ENCODE measurements around the gene OR3A2. TPM values are rescaled to one million over a fixed set of nuclear protein-coding genes. Genes with fewer than 3 reads are reported as not detected.
"Not testable (repeated sequence)": the region's sequence is repeated elsewhere in the genome, so short reads cannot be mapped to it uniquely, and the experiment has no call there.

OR3A2 gene
- total RNA-seq = not detected in 2 replicates

GRCh38 chr17:3385869-3386816, at the start of gene OR3A2:
Gene OR3A2 (minus strand): TSS chr17:3386308.
- H3K27me3 ChIP-seq (ENCODE audit: control insufficient read depth, insufficient read depth, low read length) = no peaks in the 10 kb centered on the region
- no peak for DNase-seq (ENCODE audit: low read depth)
- peak within 1 kb of the TSS; percentile 8 for H3K4me3 ChIP-seq (ENCODE audit: low read depth, low read length)
- H3K36me3 ChIP-seq (ENCODE audit: control insufficient read depth, insufficient read depth, low read length) = no peaks in the 10 kb centered on the region
- no peak for TF ChIP-seq CTCF (IDR thresholded peaks at IDR 0.05; ENCODE audit: insufficient read depth, low read length, severe bottlenecking)
- no peak for FAIRE-seq

- DNase-seq (ENCODE audit: low read depth) (no peak), FAIRE-seq (no peak)
- H3K36me3 ChIP-seq (ENCODE audit: control insufficient read depth, insufficient read depth, low read length) = no peaks in the 10 kb centered on the region
- H3K27me3 ChIP-seq (ENCODE audit: control insufficient read depth, insufficient read depth, low read length) = no peaks in the 10 kb centered on the region
- no peak for TF ChIP-seq CTCF (IDR thresholded peaks at IDR 0.05; ENCODE audit: insufficient read depth, low read length, severe bottlenecking)
- H3K4me3 ChIP-seq (ENCODE audit: low read depth, low read length) = no peak within 1 kb of the TSS
These were observed 47.6 kb upstream of the OR3A2 start, which contains the start of gene OR1E2 for GRCh38 chr17:3433741-3434140. Gene OR1E2 (minus strand): TSS chr17:3433841. CDS start chr17:3433841, 0 bp downstream.

GRCh38 chr17:3433215-3433614, 47.1 kb upstream of the OR3A2 start:
- not testable (repeated sequence) for H3K36me3 ChIP-seq (ENCODE audit: control insufficient read depth, insufficient read depth, low read length); H3K27me3 ChIP-seq (ENCODE audit: control insufficient read depth, insufficient read depth, low read length); DNase-seq (ENCODE audit: low read depth); H3K4me3 ChIP-seq (ENCODE audit: low read depth, low read length)
- FAIRE-seq = peak; percentile 99

GRCh38 chr17:3418222-3418621, 32.1 kb upstream of the OR3A2 start:
- DNase-seq (ENCODE audit: low read depth) (no peak), FAIRE-seq (no peak)
- Histone ChIP-seq H3K36me3 (ENCODE audit: control insufficient read depth, insufficient read depth, low read length) (no peaks in the 10 kb centered on the region), H3K27me3 (ENCODE audit: control insufficient read depth, insufficient read depth, low read length) (no peaks in the 10 kb centered on the region), H3K4me3 (ENCODE audit: low read depth, low read length) (no peak overlapping the region)
- TF ChIP-seq CTCF (IDR thresholded peaks at IDR 0.05; ENCODE audit: insufficient read depth, low read length, severe bottlenecking) = no peak

- no peak for DNase-seq (ENCODE audit: low read depth)
- Histone ChIP-seq H3K4me3 (ENCODE audit: low read depth, low read length) (no peak overlapping the region), H3K27me3 (ENCODE audit: control insufficient read depth, insufficient read depth, low read length) (no peaks in the 10 kb centered on the region), H3K36me3 (ENCODE audit: control insufficient read depth, insufficient read depth, low read length) (no peaks in the 10 kb centered on the region)
- FAIRE-seq = no peak
- TF ChIP-seq CTCF (IDR thresholded peaks at IDR 0.05; ENCODE audit: insufficient read depth, low read length, severe bottlenecking) = no peak
These were observed 29.5 kb upstream of the OR3A2 start for GRCh38 chr17:3415610-3416009.

DNA sequence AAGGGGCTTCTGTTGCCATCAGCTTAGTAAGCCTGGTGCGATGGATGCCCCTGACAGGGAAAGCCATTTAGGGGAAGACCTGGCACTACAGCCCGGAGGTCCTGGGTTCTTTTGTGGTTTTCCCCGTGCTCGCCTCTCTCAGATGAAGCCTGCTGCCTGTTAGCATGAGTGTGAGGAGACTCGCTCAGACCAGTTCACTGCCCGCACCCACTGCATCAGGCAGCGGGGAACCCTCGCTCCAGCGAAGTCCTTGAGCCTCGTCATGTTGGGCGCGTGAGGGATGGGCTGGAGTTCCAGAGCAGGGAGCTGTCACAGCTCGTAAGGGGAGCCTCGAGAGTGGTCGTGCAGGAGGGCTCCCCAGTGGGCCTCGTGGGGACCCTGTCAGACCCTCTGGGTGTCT, 26.1 kb upstream of the OR3A2 start:
- not testable (repeated sequence) for DNase-seq (ENCODE audit: low read depth); H3K27me3 ChIP-seq (ENCODE audit: control insufficient read depth, insufficient read depth, low read length); H3K36me3 ChIP-seq (ENCODE audit: control insufficient read depth, insufficient read depth, low read length); H3K4me3 ChIP-seq (ENCODE audit: low read depth, low read length)
- peak; percentile 64 for FAIRE-seq
